Measurements from ENCODE around the gene FBXL4.
"Not testable (repeated sequence)": the region's sequence is repeated elsewhere in the genome, so short reads cannot be mapped to it uniquely, and the experiment has no call there.

FBXL4 gene

GRCh38 chr6:98929498-98930060, 18.2 kb downstream of the FBXL4 start:
- POLR2A ChIA-PET (ENCODE audit: low non-redundant PET), result no interaction called here
- CTCF ChIA-PET, result no interaction called here
- H3K27ac ChIP-seq, result no peak overlapping the region
- DNase-seq (ENCODE audit: low spot score), result no peak
- TF ChIP-seq CTCF (conservative IDR thresholded peaks at IDR 0.05; ENCODE audit: low read depth), result no peak

GRCh38 chr6:98928688-98929087, 19.1 kb downstream of the FBXL4 start:
- DNase-seq (ENCODE audit: low spot score), result no peak
- POLR2A ChIA-PET (ENCODE audit: low non-redundant PET), result no interaction called here
- H3K27ac ChIP-seq, result no peak overlapping the region

GRCh38 chr6:98927534-98927933, 20.2 kb downstream of the FBXL4 start:
- DNase-seq (ENCODE audit: low spot score), result no peak
- CTCF ChIA-PET, result no interaction called here
- POLR2A ChIA-PET (ENCODE audit: low non-redundant PET), result no interaction called here
- TF ChIP-seq CTCF (conservative IDR thresholded peaks at IDR 0.05; ENCODE audit: low read depth), result no peak
- H3K27ac ChIP-seq, result no peak overlapping the region

More at GRCh38 chr6:98928688-98929087, 19.1 kb downstream of the FBXL4 start:
- TF ChIP-seq CTCF (conservative IDR thresholded peaks at IDR 0.05; ENCODE audit: low read depth), result no peak
- CTCF ChIA-PET, result no interaction called here

- CTCF ChIA-PET, result no interaction called here
- no peak for DNase-seq (ENCODE audit: low spot score)
- POLR2A ChIA-PET (ENCODE audit: low non-redundant PET), result no interaction called here
- TF ChIP-seq CTCF (conservative IDR thresholded peaks at IDR 0.05; ENCODE audit: low read depth), result no peak
- no peak overlapping the region for H3K27ac ChIP-seq
These were observed 21.9 kb downstream of the FBXL4 start for GRCh38 chr6:98925831-98926230.

- TF ChIP-seq CTCF (conservative IDR thresholded peaks at IDR 0.05; ENCODE audit: low read depth), result no peak
- no peak for DNase-seq (ENCODE audit: low spot score)
- no peak overlapping the region for H3K27ac ChIP-seq
- POLR2A ChIA-PET (ENCODE audit: low non-redundant PET), result no interaction called here
- CTCF ChIA-PET, result no interaction called here
These were observed 23.1 kb downstream of the FBXL4 start for GRCh38 chr6:98924647-98925046.

- H3K27ac ChIP-seq, result no peak overlapping the region
- no peak for TF ChIP-seq CTCF (conservative IDR thresholded peaks at IDR 0.05; ENCODE audit: low read depth)
- no peak for DNase-seq (ENCODE audit: low spot score)
- ChIA-PET POLR2A (ENCODE audit: low non-redundant PET) (no interaction called here), CTCF (interaction anchor here (0.6 to 0.7 kb wide), 2 partner anchors 125 to 414 kb away, joined by 3 read pairs; no protein-coding TSS in a partner anchor)
These were observed 26.8 kb downstream of the FBXL4 start for GRCh38 chr6:98920904-98921431.

- POLR2A ChIA-PET (ENCODE audit: low non-redundant PET); H3K27ac ChIP-seq; CTCF ChIA-PET; DNase-seq (ENCODE audit: low spot score): not testable (repeated sequence)
These were observed 36.8 kb downstream of the FBXL4 start for GRCh38 chr6:98910946-98911345.

Measured in RWPE1 (cell line).